NCI-H2107 (cell line): ENCODE measurements around the gene CIDEA.
"Not testable (repeated sequence)": the region's sequence is repeated elsewhere in the genome, so short reads cannot be mapped to it uniquely, and the experiment has no call there.

ENCODE experiments used
- DNase-seq: peaks from one replicate; lab custom pipeline; 2025; lab: John Stamatoyannopoulos, UW

Gene CIDEA

GRCh38 chr18:12254136-12254819 lies at the start of gene CIDEA:
TSS of gene CIDEA (plus strand) at chr18:12254361. CDS start at chr18:12254384, 23 bp downstream.
- DNase-seq, result no peak

GRCh38 chr18:12208296-12209153 lies 45.6 kb upstream of the CIDEA start:
- not testable (repeated sequence) for DNase-seq

GRCh38 chr18:12212308-12212707 lies 41.9 kb upstream of the CIDEA start:
- not testable (repeated sequence) for DNase-seq

- peak; percentile 8 for DNase-seq
Measured at GRCh38 chr18:12214296-12215005, 39.7 kb upstream of the CIDEA start.

- not testable (repeated sequence) for DNase-seq
Measured at GRCh38 chr18:12216471-12216870, 37.7 kb upstream of the CIDEA start.

GRCh38 chr18:12218603-12219002 lies 35.6 kb upstream of the CIDEA start:
- not testable (repeated sequence) for DNase-seq

GRCh38 chr18:12222041-12222440 lies 32.1 kb upstream of the CIDEA start:
- DNase-seq, result not testable (repeated sequence)

- DNase-seq, result not testable (repeated sequence)
Measured at GRCh38 chr18:12223326-12223725, 30.8 kb upstream of the CIDEA start.

GRCh38 chr18:12226807-12227206 lies 27.4 kb upstream of the CIDEA start:
- not testable (repeated sequence) for DNase-seq

- not testable (repeated sequence) for DNase-seq
Measured at GRCh38 chr18:12227399-12228186, 26.6 kb upstream of the CIDEA start.

GRCh38 chr18:12228308-12228707 lies 25.9 kb upstream of the CIDEA start:
- not testable (repeated sequence) for DNase-seq

GRCh38 chr18:12230561-12230960 lies 23.6 kb upstream of the CIDEA start:
- DNase-seq, result not testable (repeated sequence)

- DNase-seq, result no peak
Measured at GRCh38 chr18:12231040-12231882, 22.9 kb upstream of the CIDEA start.

GRCh38 chr18:12231986-12232385 lies 22.2 kb upstream of the CIDEA start:
- DNase-seq, result no peak

GRCh38 chr18:12233378-12233777 lies 20.8 kb upstream of the CIDEA start:
- no peak for DNase-seq

- no peak for DNase-seq
Measured at GRCh38 chr18:12234451-12235190, 19.5 kb upstream of the CIDEA start.

- no peak for DNase-seq
Measured at GRCh38 chr18:12236141-12236540, 18.0 kb upstream of the CIDEA start.

- peak; percentile 34 for DNase-seq
Measured at GRCh38 chr18:12236934-12237832, 17.0 kb upstream of the CIDEA start.

- DNase-seq, result no peak
Measured at GRCh38 chr18:12238826-12239225, 15.3 kb upstream of the CIDEA start.
